Naive thymus-derived CD4-positive, alpha-beta T cell (primary cell): Measurements from ENCODE around the gene KCNN3. TPM values are rescaled to one million over a fixed set of nuclear protein-coding genes. Genes with fewer than 3 reads are reported as not detected.

Experiments used
- ATAC-seq: fragments of 150-1000 bp; cut with Tn5 transposase; 2 replicates; pipeline ENCODE4 v1.10.0; 2021; ENCODE audit warnings: mild to moderate bottlenecking, moderate library complexity
- CTCF ChIA-PET: fragments of 350-600 bp; sonication (Branson Sonifier 250); formaldehyde crosslinking; loops from one replicate; lab custom pipeline; 2021; ENCODE audit warnings: antibody characterized with exemption; lab: Charles Lee
- POLR2A ChIA-PET: fragments of 350-600 bp; sonication (Branson Sonifier 250); formaldehyde crosslinking; loops from one replicate; lab custom pipeline; 2021; ENCODE audit warnings: antibody characterized with exemption, inconsistent platforms; lab: Charles Lee
- DNase-seq, 9 donors: peaks; one replicate each; pipeline versions ENCODE4 v3.0.0 to v3.0.0-alpha.2; 2020 to 2022; ENCODE audit warnings: mixed read lengths in 1 of 9
- H3K27ac ChIP-seq: one replicate; pipeline ENCODE4 v1.7.0; 2013; ENCODE audit warnings: mild to moderate bottlenecking, low read depth, low read length, moderate library complexity
- H3K27me3 ChIP-seq, 2 donors: one replicate each; pipeline ENCODE4 v1.7.0; 2013; ENCODE audit warnings: low read length in 2 of 2, mild to moderate bottlenecking in 2 of 2, moderate library complexity in 2 of 2; ENCODE audit not compliant: control insufficient read depth in 2 of 2, insufficient read depth in 2 of 2
- H3K36me3 ChIP-seq, 3 experiments: 1 replicate in 2 of 3; 2 replicates in 1 of 3; pipeline ENCODE4 v1.7.0; 2013; ENCODE audit warnings: low read length in 3 of 3, mild to moderate bottlenecking in 3 of 3, moderate library complexity in 1 of 3; ENCODE audit not compliant: insufficient read depth in 3 of 3, control insufficient read depth in 2 of 3
- H3K4me1 ChIP-seq, 2 donors: one replicate each; pipeline ENCODE4 v1.7.0; 2013; ENCODE audit warnings: low read length in 2 of 2, mild to moderate bottlenecking in 2 of 2, moderate library complexity in 1 of 2; ENCODE audit not compliant: control insufficient read depth in 2 of 2, insufficient read depth in 2 of 2
- H3K4me3 ChIP-seq: 2 replicates; pipeline ENCODE4 v1.7.0; 2013; ENCODE audit warnings: mild to moderate bottlenecking, low read length
- H3K9me3 ChIP-seq, 3 experiments: 1 replicate in 2 of 3; 2 replicates in 1 of 3; pipeline ENCODE4 v1.7.0; 2013; ENCODE audit warnings: low read length in 3 of 3; ENCODE audit not compliant: control insufficient read depth in 2 of 3
- H3K27ac Mint-ChIP-seq, 9 donors: one replicate each; pipeline ENCODE4 v1.8.0; 2020 to 2022; ENCODE audit warnings: mixed read lengths in 9 of 9, mild to moderate bottlenecking in 8 of 9, moderate library complexity in 5 of 9, inconsistent platforms in 2 of 9
- H3K27me3 Mint-ChIP-seq, 5 donors: one replicate each; pipeline ENCODE4 v1.8.0; 2021 to 2022; ENCODE audit warnings: mixed read lengths in 5 of 5, mild to moderate bottlenecking in 1 of 5
- H3K36me3 Mint-ChIP-seq, 5 donors: one replicate each; pipeline ENCODE4 v1.8.0; 2020 to 2022; ENCODE audit warnings: mixed read lengths in 5 of 5, mild to moderate bottlenecking in 3 of 5, inconsistent platforms in 1 of 5
- H3K4me1 Mint-ChIP-seq, 7 donors: one replicate each; pipeline ENCODE4 v1.8.0; 2020 to 2022; ENCODE audit warnings: mixed read lengths in 7 of 7, mild to moderate bottlenecking in 3 of 7, inconsistent platforms in 1 of 7
- H3K4me3 Mint-ChIP-seq, 10 donors: one replicate each; pipeline ENCODE4 v1.8.0; 2020 to 2022; ENCODE audit warnings: mild to moderate bottlenecking in 10 of 10, mixed read lengths in 10 of 10, moderate library complexity in 6 of 10, inconsistent platforms in 2 of 10
- H3K9me3 Mint-ChIP-seq, 11 donors: one replicate each; pipeline ENCODE4 v1.8.0; 2020 to 2022; ENCODE audit warnings: mixed read lengths in 11 of 11, mild to moderate bottlenecking in 4 of 11, inconsistent platforms in 1 of 11, moderate library complexity in 1 of 11
- intact Hi-C, 2 donors: fragments of 100-400 bp; cut with micrococcal nuclease; formaldehyde crosslinking; loops; one replicate each; pipeline ENCODE4 v1.15.1; 2023
- polyA plus RNA-seq, 2 donors: library from polyadenylated mRNA; unstranded; fragments of 300-500 nt; fragmentation: Illumina TruSeq; gene quantifications; one replicate each; pipeline ENCODE4 v1.2.3, GENCODE V29; 2021
- total RNA-seq, 6 experiments: library from RNA in 5 of 6; stranded (reverse) in 5 of 6; gene quantifications; 1 replicate in 5 of 6; 2 replicates in 1 of 6; pipeline ENCODE4 v1.2.3 and lab custom pipeline; 2021 to 2026

Gene KCNN3
- total and polyA plus RNA-seq, 7 experiments from 2014 or later, result 0.05 to 0.29 (median 0.15) TPM; not detected in 3

- ChIA-PET POLR2A (no interaction called here), CTCF (no interaction called here)
- peak overlapping the region in 1 of 9 donors; percentile 55 for H3K27ac Mint-ChIP-seq
- H3K27me3 Mint-ChIP-seq, result no peaks in the 10 kb centered on the region
- H3K4me3 Mint-ChIP-seq, result no peak overlapping the region
- peaks cover 2 to 16% (median 9%) of the 10 kb centered on the region in 7 donors for H3K4me1 Mint-ChIP-seq
- intact Hi-C loops, result no loop called here
- Histone ChIP-seq H3K9me3 (no peaks in the 10 kb centered on the region), H3K4me3 (no peak overlapping the region), H3K36me3 (no peaks in the 10 kb centered on the region), H3K4me1 (no peaks in the 10 kb centered on the region), H3K27me3 (no peaks in the 10 kb centered on the region), H3K27ac (no peak overlapping the region)
- no peak for ATAC-seq
- no peak for DNase-seq
- peaks cover 0 to 3% (median 0%) of the 10 kb centered on the region in 5 donors for H3K36me3 Mint-ChIP-seq
- peaks cover 0 to 7% (median 0%) of the 10 kb centered on the region in 11 donors for H3K9me3 Mint-ChIP-seq
These were observed 92.9 kb downstream of the KCNN3 start for GRCh38 chr1:154777154-154777553.

- no peak overlapping the region for H3K27ac Mint-ChIP-seq
- Histone ChIP-seq H3K27me3 (no peaks in the 10 kb centered on the region), H3K9me3 (no peaks in the 10 kb centered on the region), H3K4me1 (no peaks in the 10 kb centered on the region), H3K27ac (no peak overlapping the region), H3K4me3 (no peak overlapping the region), H3K36me3 (no peaks in the 10 kb centered on the region)
- H3K4me1 Mint-ChIP-seq, result peaks cover 0 to 7% (median 0%) of the 10 kb centered on the region in 7 donors
- H3K36me3 Mint-ChIP-seq, result peaks cover 0 to 3% (median 0%) of the 10 kb centered on the region in 5 donors
- H3K27me3 Mint-ChIP-seq, result peaks cover 0 to 3% (median 0%) of the 10 kb centered on the region in 5 donors
- ATAC-seq, result no peak
- ChIA-PET POLR2A (interaction anchor here (0.5 to 0.9 kb wide), 2 partner anchors 15 to 223 kb away, joined by 3 read pairs; no protein-coding TSS in a partner anchor), CTCF (interaction anchor here (1.0 kb wide), 1 partner anchor 10 kb away, joined by 4 read pairs; no protein-coding TSS in a partner anchor)
- no peak for DNase-seq
- intact Hi-C loops, result no loop called here
- H3K9me3 Mint-ChIP-seq, result peaks cover 0 to 7% (median 0%) of the 10 kb centered on the region in 11 donors
- H3K4me3 Mint-ChIP-seq, result no peak overlapping the region
These were observed 94.2 kb downstream of the KCNN3 start for GRCh38 chr1:154775621-154776605.

GRCh38 chr1:154774175-154774855 is 95.8 kb downstream of the KCNN3 start:
- ATAC-seq (no peak), DNase-seq (no peak)
- intact Hi-C loops, result no loop called here
- Mint-ChIP-seq H3K4me1 (peaks cover 0 to 7% (median 0%) of the 10 kb centered on the region in 7 donors), H3K9me3 (peaks cover 0 to 5% (median 0%) of the 10 kb centered on the region in 11 donors), H3K36me3 (peaks cover 0 to 3% (median 0%) of the 10 kb centered on the region in 5 donors), H3K27me3 (peaks cover 0 to 3% (median 0%) of the 10 kb centered on the region in 5 donors), H3K27ac (no peak overlapping the region), H3K4me3 (no peak overlapping the region)
- no peaks in the 10 kb centered on the region for H3K9me3 ChIP-seq
- H3K36me3 ChIP-seq, result no peaks in the 10 kb centered on the region
- no peak overlapping the region for H3K4me3 ChIP-seq
- no peak overlapping the region for H3K27ac ChIP-seq
- ChIA-PET CTCF (interaction anchor here (0.6 to 2.9 kb wide), 4 partner anchors 11 to 130 kb away, joined by 3 to 13 read pairs (median 4); no protein-coding TSS in a partner anchor), POLR2A (interaction anchor here (1.8 kb wide), 1 partner anchor 17 kb away, joined by 5 read pairs; no protein-coding TSS in a partner anchor)
- H3K4me1 ChIP-seq, result no peaks in the 10 kb centered on the region
- H3K27me3 ChIP-seq, result no peaks in the 10 kb centered on the region

GRCh38 chr1:154773551-154773950 is 96.5 kb downstream of the KCNN3 start:
- intact Hi-C loops, result no loop called here

GRCh38 chr1:154772606-154773506 is 97.2 kb downstream of the KCNN3 start:
- peaks cover 0 to 7% (median 0%) of the 10 kb centered on the region in 7 donors for H3K4me1 Mint-ChIP-seq
- H3K36me3 Mint-ChIP-seq, result no peaks in the 10 kb centered on the region
- intact Hi-C loops, result loop anchor here in 1 of 2 donors (1.0 kb wide), 2 partner anchors 18 to 105 kb away; no protein-coding TSS in a partner anchor
- H3K9me3 Mint-ChIP-seq, result no peaks in the 10 kb centered on the region
- ChIA-PET CTCF (interaction anchor here (0.6 to 2.9 kb wide), 4 partner anchors 19 to 213 kb away, joined by 3 to 13 read pairs (median 3); no protein-coding TSS in a partner anchor), POLR2A (interaction anchor here (1.2 to 1.8 kb wide), 2 partner anchors 13 to 18 kb away, joined by 3 to 5 read pairs; no protein-coding TSS in a partner anchor)
- Histone ChIP-seq H3K4me3 (no peak overlapping the region), H3K36me3 (no peaks in the 10 kb centered on the region), H3K27me3 (no peaks in the 10 kb centered on the region), H3K4me1 (no peaks in the 10 kb centered on the region), H3K27ac (no peak overlapping the region), H3K9me3 (no peaks in the 10 kb centered on the region)
- ATAC-seq (no peak), DNase-seq (peak in 2 of 9 donors; percentile 19 to 36)
- no peak overlapping the region for H3K4me3 Mint-ChIP-seq
- H3K27me3 Mint-ChIP-seq, result peaks cover 0 to 3% (median 0%) of the 10 kb centered on the region in 5 donors
- H3K27ac Mint-ChIP-seq, result peak overlapping the region in 1 of 9 donors; percentile 70

More at GRCh38 chr1:154773551-154773950, 96.5 kb downstream of the KCNN3 start:
- no peaks in the 10 kb centered on the region for H3K9me3 Mint-ChIP-seq
- no peak overlapping the region for H3K27ac ChIP-seq
- CTCF ChIA-PET, result interaction anchor here (0.6 to 2.9 kb wide), 4 partner anchors 13 to 214 kb away, joined by 3 to 13 read pairs (median 4); no protein-coding TSS in a partner anchor
- no peak overlapping the region for H3K4me3 Mint-ChIP-seq
- no peaks in the 10 kb centered on the region for H3K9me3 ChIP-seq
- no peak overlapping the region for H3K4me3 ChIP-seq
- peaks cover 0 to 7% (median 0%) of the 10 kb centered on the region in 7 donors for H3K4me1 Mint-ChIP-seq
- no peak for DNase-seq
- no peaks in the 10 kb centered on the region for H3K36me3 ChIP-seq
- no peaks in the 10 kb centered on the region for H3K4me1 ChIP-seq
- H3K36me3 Mint-ChIP-seq, result no peaks in the 10 kb centered on the region
- H3K27me3 Mint-ChIP-seq, result peaks cover 0 to 3% (median 0%) of the 10 kb centered on the region in 5 donors
- no peaks in the 10 kb centered on the region for H3K27me3 ChIP-seq
- POLR2A ChIA-PET, result interaction anchor here (1.8 kb wide), 1 partner anchor 18 kb away, joined by 5 read pairs; no protein-coding TSS in a partner anchor
- no peak overlapping the region for H3K27ac Mint-ChIP-seq
- no peak for ATAC-seq
